ENCODE results near the gene SRGAP1.

Gene SRGAP1

DNA sequence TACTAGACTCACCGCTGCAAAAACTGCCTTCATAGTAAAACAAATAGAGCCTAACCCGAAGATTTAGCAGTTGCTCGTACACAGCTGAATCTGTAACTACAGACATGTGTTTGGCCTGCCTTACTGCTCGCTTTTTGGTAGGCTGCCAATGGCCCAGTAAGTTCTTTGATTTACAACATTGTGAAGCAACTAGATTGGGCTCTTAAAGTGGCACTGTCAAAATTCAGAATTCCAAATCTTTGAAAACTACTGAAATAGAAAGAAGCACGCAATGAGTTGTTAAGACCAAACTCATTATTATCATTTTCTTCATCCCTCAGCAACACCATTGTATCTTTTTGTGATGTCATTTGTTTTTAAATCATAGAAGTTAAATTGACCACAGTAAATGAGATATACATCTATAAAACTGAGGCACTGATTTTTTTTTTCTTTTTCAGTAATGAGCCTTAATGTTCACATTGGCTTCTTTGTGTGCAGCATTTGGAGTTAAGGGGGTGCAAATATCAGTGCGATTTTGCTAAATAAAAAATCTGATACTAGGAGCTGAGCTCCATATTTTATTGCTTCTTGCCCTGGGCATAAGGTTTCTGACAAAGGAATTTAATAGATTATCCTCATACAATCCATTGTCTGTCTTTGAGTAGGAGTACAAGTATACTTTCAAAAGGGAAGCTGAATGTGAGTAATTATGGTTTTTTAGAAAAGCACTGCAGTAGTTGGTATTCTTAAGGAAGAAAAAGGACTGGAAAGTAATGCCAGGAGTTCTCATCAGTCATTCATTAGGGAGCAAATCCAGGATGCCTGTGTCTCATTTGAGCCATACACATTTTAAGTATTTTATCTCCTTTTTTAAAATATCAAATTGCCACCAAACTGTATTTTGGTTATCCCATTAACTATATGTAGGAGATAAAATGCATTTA lies 239.0 kb downstream of the SRGAP1 start:
- TF ChIP-seq, protein P1, sequence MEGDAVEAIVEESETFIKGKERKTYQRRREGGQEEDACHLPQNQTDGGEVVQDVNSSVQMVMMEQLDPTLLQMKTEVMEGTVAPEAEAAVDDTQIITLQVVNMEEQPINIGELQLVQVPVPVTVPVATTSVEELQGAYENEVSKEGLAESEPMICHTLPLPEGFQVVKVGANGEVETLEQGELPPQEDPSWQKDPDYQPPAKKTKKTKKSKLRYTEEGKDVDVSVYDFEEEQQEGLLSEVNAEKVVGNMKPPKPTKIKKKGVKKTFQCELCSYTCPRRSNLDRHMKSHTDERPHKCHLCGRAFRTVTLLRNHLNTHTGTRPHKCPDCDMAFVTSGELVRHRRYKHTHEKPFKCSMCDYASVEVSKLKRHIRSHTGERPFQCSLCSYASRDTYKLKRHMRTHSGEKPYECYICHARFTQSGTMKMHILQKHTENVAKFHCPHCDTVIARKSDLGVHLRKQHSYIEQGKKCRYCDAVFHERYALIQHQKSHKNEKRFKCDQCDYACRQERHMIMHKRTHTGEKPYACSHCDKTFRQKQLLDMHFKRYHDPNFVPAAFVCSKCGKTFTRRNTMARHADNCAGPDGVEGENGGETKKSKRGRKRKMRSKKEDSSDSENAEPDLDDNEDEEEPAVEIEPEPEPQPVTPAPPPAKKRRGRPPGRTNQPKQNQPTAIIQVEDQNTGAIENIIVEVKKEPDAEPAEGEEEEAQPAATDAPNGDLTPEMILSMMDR (IDR thresholded peaks at IDR 0.05; ENCODE audit: low read depth, low read length), result no peak
- peak; percentile 88 to 97 for DNase-seq (ENCODE audit: low read depth in 2 of 2)
- no peak overlapping the region for H3K4me3 ChIP-seq (replicated peaks in 1 of 2; ENCODE audit: low read depth in 2 of 2, low read length in 2 of 2)

DNA sequence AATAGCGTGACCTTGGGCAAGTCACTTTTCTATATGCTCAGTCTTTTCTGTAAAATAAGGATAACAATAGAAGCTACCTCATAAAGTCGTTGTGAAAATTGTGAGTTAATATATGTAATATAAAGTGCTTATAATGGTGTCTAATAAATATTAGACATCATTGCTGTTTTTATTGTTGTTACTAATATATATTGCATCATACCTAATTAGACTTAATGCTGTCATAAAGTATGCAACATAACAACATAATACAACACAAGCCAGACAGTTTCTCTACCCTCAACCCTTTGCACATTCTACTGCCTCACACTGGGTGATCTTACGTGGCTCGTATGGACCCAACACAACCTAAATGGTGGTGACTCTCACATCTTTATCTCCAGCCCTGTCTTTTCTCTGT lies 240.7 kb downstream of the SRGAP1 start:
- H3K4me3 ChIP-seq (replicated peaks in 1 of 2; ENCODE audit: low read depth in 2 of 2, low read length in 2 of 2), result no peak overlapping the region

DNA sequence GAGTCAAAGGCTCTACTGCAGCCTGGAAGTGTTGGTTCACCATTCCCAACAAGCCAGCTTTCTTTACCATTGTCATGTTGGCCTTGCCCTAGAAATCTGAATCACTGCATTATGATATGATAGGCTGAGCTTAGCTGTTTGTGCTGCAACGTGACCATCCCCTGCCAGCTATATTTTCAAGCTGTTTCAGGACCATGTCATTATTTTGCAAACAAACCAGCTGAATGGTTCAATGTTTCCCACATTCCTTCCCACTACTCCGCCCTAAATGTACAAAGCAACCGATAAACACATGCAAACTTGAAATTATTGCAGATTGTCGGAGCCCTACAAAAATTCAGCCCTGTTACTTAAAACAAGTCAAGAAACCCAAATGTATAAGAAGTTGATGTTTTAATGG lies 241.5 kb downstream of the SRGAP1 start:
- DNase-seq (ENCODE audit: low read depth in 2 of 2), result peak; percentile 28 to 29
- TF ChIP-seq, protein P1 (IDR thresholded peaks at IDR 0.05; ENCODE audit: low read depth, low read length), result no peak
- no peak overlapping the region for H3K4me3 ChIP-seq (replicated peaks in 1 of 2; ENCODE audit: low read depth in 2 of 2, low read length in 2 of 2)

More for the DNA sequence above, 240.7 kb downstream of the SRGAP1 start:
- DNase-seq (ENCODE audit: low read depth in 2 of 2), result no peak
- TF ChIP-seq, protein P1 (IDR thresholded peaks at IDR 0.05; ENCODE audit: low read depth, low read length), result no peak

DNA sequence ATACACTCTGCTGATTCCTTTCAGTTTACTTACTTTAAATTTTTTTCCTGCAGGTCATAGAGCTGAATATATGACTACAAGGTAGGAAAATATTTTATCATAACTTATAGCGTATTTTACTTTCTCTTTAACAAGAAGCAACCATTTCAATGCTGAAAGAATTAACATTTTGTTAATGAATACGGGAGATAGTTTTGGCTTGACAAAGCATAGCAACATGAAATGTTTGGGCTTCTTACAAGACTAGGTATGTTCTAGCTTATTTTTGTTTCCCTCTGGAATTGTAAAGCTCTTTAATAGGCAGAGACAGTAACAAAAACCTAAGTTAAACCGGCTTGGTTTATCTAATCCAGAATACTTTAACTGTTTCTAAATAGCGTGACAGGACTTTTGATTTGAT lies 242.4 kb downstream of the SRGAP1 start:
- no peak overlapping the region for H3K4me3 ChIP-seq (replicated peaks in 1 of 2; ENCODE audit: low read depth in 2 of 2, low read length in 2 of 2)
- TF ChIP-seq, protein P1 (IDR thresholded peaks at IDR 0.05; ENCODE audit: low read depth, low read length), result no peak
- DNase-seq (ENCODE audit: low read depth in 2 of 2), result no peak

DNA sequence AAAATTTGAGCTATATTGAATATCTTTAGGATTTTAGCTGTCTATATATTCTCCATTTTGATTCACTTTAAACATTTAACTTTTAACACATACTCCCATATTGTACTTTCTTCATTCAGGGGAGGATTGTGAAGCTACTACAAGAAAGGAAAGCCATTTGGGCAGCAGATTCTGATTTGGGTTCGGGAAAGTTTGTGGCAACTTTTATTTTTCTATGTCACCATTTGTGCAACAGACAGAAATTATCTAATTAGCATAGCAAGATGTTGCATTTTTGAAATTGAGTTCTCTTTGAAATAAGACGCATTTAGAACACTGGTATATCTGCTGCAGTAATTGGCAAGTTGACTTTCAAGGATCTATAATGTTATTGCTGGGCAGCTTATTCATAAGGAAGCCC lies 243.3 kb downstream of the SRGAP1 start:
- TF ChIP-seq, protein P1 (IDR thresholded peaks at IDR 0.05; ENCODE audit: low read depth, low read length), result no peak
- H3K4me3 ChIP-seq (replicated peaks in 1 of 2; ENCODE audit: low read depth in 2 of 2, low read length in 2 of 2), result no peak overlapping the region
- no peak for DNase-seq (ENCODE audit: low read depth in 2 of 2)

DNA sequence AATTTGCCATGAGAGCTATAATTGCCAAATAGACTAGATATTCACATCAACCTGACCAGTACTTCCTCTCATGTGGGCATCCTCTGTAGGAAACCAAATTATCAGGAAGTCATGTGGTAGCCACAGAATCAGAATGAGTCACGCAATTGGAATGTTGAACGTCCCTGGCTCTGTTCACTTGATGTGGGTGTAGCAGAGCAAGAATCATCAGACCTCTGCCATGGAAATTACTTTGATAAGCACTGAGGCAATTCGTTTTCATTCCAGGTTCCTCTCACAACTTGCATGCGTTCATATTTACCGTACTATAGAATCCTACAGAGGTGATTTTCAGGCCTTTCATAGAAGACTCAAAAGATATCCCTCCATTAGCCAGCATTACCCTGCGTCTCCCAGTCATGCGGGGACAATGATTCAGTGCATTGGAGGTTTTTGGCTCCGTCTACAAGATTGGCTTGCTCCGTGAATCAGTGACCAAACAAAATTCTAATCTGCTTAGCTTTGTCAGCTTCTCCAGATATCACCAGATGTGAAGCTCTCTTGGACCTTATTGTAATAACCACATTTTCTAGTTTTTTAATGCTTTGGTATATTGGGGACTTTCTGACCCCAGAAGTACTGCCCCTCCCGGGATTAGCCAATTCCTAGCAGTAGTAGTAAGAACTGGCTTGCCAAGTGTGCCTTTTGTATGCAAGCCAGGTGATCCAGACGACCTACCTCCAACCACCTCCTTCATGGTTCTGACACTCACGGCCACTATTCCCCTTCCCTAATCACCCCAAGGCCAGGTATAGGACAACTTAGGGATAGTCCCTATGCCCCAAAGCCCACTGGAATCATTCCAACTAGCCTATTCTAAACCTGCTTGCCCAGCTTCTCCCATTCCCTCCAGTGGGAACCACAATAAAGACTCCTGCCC lies 244.2 kb downstream of the SRGAP1 start:
- H3K4me3 ChIP-seq (replicated peaks in 1 of 2; ENCODE audit: low read depth in 2 of 2, low read length in 2 of 2), result no peak overlapping the region
- TF ChIP-seq, protein P1 (IDR thresholded peaks at IDR 0.05; ENCODE audit: low read depth, low read length), result no peak
- DNase-seq (ENCODE audit: low read depth in 2 of 2), result peak; percentile 95 to 98
